Peyer's patch (tissue), 4 donors: ENCODE measurements around the gene DCC. TPM values are rescaled to one million over a fixed set of nuclear protein-coding genes. Genes with fewer than 3 reads are reported as not detected.

Source experiments
- DNase-seq, 3 donors: peaks; one replicate each; pipeline ENCODE4 v3.0.0-alpha.2; 2017 to 2019
- H3K27ac ChIP-seq, 4 donors: fragments of 200-600 bp; sonication (generic); one replicate each; pipeline ENCODE4 v1.5.1; 2016 to 2019
- H3K27me3 ChIP-seq, 2 donors: fragments of 200-600 bp; sonication (generic); one replicate each; pipeline ENCODE4 v1.5.1; 2019
- H3K36me3 ChIP-seq, 3 donors: fragments of 200-600 bp; sonication (generic); one replicate each; pipeline ENCODE4 v1.5.1; 2016 to 2019
- H3K4me1 ChIP-seq, 4 donors: fragments of 200-600 bp; sonication (generic); one replicate each; pipeline ENCODE4 v1.5.1; 2016 to 2019
- H3K4me3 ChIP-seq, 4 donors: fragments of 200-600 bp; sonication (generic); 1 replicate in 3 of 4; 2 replicates in 1 of 4; pipeline ENCODE4 v1.5.1; 2016 to 2019; ENCODE audit warnings: mild to moderate bottlenecking in 1 of 4
- H3K9me3 ChIP-seq, 4 donors: fragments of 200-600 bp; sonication (generic); one replicate each; pipeline ENCODE4 v1.5.1; 2016 to 2019; ENCODE audit warnings: mild to moderate bottlenecking in 1 of 4
- POLR2A ChIP-seq, 2 donors: fragments of 450-650 bp; IDR thresholded peaks; one replicate each; pipeline ENCODE4 v1.5.1; 2017; ENCODE audit warnings: antibody characterized with exemption in 2 of 2, mild to moderate bottlenecking in 2 of 2, moderate library complexity in 2 of 2
- total RNA-seq, 4 donors: library from RNA; depleted of rRNA; stranded (reverse); fragments of >200 nt; gene quantifications; one replicate each; pipeline ENCODE4 v1.1.0, GENCODE V29; 2016
- TF ChIP-seq, protein P1 (sequence below), 6 experiments: fragments of 450-650 bp in 4 of 6; fragments of 200-600 bp in 2 of 6; sonication (generic) in 1 of 6; IDR thresholded peaks; one replicate each; pipeline ENCODE4 v1.5.1; 2017 to 2019; ENCODE audit warnings: antibody characterized with exemption in 6 of 6, mild to moderate bottlenecking in 3 of 6, moderate library complexity in 1 of 6

The DCC gene
- total RNA-seq, 4 donors from 2014 or later: 0.13 TPM; not detected in 3

DNA sequence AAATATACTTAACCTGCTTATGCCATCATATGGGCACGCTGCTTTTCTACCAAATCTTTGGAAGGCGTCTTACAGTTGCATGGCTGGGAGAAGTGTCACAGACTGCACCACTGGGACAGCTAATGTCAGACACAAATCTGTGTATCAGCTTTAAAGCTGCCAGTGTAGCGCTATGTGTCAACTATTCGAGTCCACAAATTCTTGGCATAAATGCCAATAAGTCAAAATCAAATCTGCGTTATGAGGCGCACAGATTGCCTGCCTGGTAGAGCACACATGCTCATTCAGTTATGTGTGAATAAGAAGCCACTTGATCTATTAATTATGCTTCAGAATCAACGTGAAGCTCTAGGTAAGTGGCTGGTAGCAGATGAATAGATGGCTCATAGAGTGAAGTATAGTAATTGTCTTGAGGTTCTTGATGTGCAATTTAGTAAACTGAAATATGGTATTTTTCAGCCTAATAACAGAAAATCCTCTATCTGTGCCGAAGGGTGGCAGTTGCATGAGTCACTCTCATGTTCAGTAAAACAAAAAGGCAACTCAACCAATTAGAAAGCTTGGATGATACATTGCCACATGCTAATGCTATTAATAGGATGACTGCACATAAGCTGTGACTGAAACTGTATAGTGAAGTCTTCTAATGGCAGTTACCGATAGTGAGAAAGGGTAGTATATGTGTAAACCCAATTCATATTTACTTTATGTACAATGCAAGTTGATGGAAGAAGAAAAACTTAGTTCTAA, 52.0 kb downstream of the DCC start:
- H3K4me3 ChIP-seq: no peak overlapping the region
- DNase-seq: no peak
- TF ChIP-seq POLR2A (IDR thresholded peaks at IDR 0.05): no peak
- TF ChIP-seq, protein P1, sequence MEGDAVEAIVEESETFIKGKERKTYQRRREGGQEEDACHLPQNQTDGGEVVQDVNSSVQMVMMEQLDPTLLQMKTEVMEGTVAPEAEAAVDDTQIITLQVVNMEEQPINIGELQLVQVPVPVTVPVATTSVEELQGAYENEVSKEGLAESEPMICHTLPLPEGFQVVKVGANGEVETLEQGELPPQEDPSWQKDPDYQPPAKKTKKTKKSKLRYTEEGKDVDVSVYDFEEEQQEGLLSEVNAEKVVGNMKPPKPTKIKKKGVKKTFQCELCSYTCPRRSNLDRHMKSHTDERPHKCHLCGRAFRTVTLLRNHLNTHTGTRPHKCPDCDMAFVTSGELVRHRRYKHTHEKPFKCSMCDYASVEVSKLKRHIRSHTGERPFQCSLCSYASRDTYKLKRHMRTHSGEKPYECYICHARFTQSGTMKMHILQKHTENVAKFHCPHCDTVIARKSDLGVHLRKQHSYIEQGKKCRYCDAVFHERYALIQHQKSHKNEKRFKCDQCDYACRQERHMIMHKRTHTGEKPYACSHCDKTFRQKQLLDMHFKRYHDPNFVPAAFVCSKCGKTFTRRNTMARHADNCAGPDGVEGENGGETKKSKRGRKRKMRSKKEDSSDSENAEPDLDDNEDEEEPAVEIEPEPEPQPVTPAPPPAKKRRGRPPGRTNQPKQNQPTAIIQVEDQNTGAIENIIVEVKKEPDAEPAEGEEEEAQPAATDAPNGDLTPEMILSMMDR (IDR thresholded peaks at IDR 0.05): no peak
- no peaks in the 10 kb centered on the region for H3K36me3 ChIP-seq
- H3K4me1 ChIP-seq: no peaks in the 10 kb centered on the region
- no peak overlapping the region for H3K27ac ChIP-seq
- no peaks in the 10 kb centered on the region for H3K27me3 ChIP-seq
- no peaks in the 10 kb centered on the region for H3K9me3 ChIP-seq

DNA sequence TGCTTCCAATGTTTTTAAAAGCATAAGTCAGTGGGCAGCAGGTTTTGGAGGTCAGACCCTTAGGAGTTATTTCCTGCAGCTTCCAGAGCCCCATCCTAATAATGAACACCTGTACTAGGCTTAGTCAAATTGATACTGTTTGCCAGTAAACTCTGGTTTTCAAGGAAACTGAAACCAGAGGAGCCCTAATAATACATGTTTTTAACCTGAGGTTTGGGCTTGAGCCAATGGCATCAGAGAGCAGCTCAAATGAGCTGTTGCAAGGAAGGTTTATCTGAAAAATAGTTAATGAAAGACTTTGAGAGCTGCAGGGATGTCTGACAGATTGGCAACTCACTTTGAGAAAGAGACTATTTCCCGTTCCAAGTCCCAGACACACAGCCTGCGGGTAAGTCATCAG, 54.6 kb downstream of the DCC start:
- Histone ChIP-seq H3K36me3 (no peaks in the 10 kb centered on the region), H3K4me3 (no peak overlapping the region), H3K4me1 (no peaks in the 10 kb centered on the region), H3K27ac (no peak overlapping the region), H3K27me3 (no peaks in the 10 kb centered on the region), H3K9me3 (no peaks in the 10 kb centered on the region)
- no peak for TF ChIP-seq POLR2A (IDR thresholded peaks at IDR 0.05)
- no peak for DNase-seq

DNA sequence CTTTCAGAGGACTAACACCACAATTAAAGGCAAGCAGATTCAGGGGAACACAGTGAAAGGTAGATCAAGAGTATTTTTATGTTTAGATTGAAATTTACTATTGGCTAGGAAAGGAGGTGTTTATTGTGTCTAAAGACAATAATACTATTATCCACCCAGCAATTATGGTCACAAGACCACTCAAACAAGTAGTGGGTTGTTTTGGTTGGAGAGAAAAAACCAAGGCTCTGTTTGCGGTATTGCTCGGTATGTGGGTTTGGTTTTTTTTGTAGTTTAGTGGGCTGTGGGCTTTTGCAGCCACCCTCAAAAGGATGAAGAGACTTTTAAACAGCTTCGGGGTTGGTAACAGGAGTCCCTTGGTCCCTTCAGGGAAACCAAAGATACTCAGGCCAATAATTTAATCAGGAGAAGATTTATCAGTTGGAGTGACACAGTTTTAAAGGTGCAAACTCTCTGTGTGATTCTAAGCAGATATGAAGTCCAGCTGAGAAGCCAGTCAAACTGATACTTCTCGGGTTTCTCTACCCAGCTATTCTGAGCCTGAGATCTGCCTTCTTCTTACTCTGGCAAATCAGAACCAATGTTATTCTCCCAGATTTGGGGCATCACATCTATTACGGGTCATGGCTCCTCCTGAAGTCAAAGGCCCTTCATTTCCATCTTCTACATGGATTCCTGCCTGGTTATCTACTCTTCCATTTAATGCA, 55.3 kb downstream of the DCC start:
- H3K27me3 ChIP-seq: no peaks in the 10 kb centered on the region
- no peaks in the 10 kb centered on the region for H3K36me3 ChIP-seq
- no peak overlapping the region for H3K27ac ChIP-seq
- H3K9me3 ChIP-seq: no peaks in the 10 kb centered on the region
- no peak for TF ChIP-seq POLR2A (IDR thresholded peaks at IDR 0.05)
- TF ChIP-seq, protein P1 (IDR thresholded peaks at IDR 0.05): no peak
- DNase-seq: no peak
- no peaks in the 10 kb centered on the region for H3K4me1 ChIP-seq
- H3K4me3 ChIP-seq: no peak overlapping the region

DNA sequence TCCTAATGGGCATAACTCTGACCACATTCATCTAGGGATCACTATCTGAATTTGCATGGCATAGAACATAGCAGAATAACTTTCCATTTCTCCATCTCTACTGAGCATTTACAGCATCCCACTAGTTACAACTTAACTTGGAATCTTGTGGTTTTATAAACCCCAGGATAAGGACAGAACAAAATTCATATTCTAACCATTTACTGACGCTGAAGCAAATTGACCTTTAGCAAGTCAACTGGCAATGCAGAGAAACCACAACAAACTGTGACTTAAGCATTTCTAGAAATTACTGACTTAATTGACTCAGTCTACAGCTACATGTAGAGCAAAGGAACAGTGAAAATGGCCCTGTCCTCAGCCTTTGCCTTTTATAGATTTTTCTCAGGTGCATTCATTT, 61.2 kb downstream of the DCC start:
- no peaks in the 10 kb centered on the region for H3K27me3 ChIP-seq
- no peaks in the 10 kb centered on the region for H3K9me3 ChIP-seq
- no peak for DNase-seq
- H3K27ac ChIP-seq: no peak overlapping the region
- no peak for TF ChIP-seq POLR2A (IDR thresholded peaks at IDR 0.05)
- TF ChIP-seq, protein P1 (IDR thresholded peaks at IDR 0.05): no peak
- H3K36me3 ChIP-seq: no peaks in the 10 kb centered on the region
- no peaks in the 10 kb centered on the region for H3K4me1 ChIP-seq
- H3K4me3 ChIP-seq: no peak overlapping the region

DNA sequence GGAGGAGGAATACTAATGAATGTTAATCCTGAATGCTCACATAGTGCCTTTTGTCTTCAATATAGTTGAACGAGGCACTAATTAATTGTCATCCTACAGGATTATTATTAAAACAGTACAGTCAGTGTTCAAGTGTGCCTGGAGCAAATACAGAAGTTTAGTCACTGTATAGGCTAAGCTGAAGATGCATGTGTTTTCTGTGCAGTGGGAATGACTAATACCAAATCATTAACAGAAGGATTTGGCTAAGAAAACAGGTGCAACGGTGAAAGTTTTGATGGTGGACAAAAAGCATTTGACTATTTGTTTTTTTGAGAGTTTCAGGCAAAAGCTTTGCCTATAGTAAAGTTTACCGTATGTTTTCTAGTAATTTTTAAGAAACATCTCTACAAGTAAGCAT, 62.8 kb downstream of the DCC start:
- DNase-seq: no peak
- no peak overlapping the region for H3K4me3 ChIP-seq
- H3K4me1 ChIP-seq: no peaks in the 10 kb centered on the region
- H3K9me3 ChIP-seq: no peaks in the 10 kb centered on the region
- H3K27ac ChIP-seq: no peak overlapping the region
- H3K36me3 ChIP-seq: no peaks in the 10 kb centered on the region
- no peaks in the 10 kb centered on the region for H3K27me3 ChIP-seq
- TF ChIP-seq POLR2A (IDR thresholded peaks at IDR 0.05): no peak
- TF ChIP-seq, protein P1 (IDR thresholded peaks at IDR 0.05): no peak

DNA sequence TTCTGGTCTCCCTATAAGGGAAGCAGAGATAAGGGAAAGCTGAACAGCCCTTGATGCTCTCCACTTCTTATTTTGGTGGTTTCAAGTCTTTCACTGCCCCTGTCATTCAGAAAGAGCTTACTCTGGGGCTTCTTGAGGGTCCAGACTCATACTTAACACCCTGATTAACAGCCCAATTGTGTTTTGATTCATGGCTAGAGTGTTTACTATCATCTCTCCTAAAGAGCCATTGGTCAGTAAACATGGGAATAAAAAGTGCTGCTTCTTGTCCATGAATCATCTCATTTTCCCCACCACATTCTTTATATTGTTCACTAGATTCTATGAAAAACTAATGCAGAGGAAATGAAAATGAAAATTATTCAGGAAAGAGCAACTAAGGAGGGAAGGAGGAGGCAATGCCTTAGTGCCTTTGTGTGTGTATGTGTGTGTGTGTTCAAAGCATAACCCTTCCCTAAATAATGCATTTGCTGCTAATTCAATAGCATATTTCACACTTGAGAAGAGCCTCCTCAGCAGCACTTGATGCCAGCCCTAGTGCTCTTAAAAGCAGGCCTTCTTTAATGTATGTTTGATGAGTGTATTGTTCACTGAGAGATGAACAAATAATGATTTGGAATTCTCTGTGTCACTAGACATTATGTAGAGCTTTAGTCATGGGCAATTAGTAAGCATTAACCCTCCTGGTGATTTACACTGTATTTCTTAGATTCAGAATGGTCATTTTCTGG, 63.5 kb downstream of the DCC start:
- Histone ChIP-seq H3K4me3 (no peak overlapping the region), H3K9me3 (no peaks in the 10 kb centered on the region), H3K4me1 (no peaks in the 10 kb centered on the region), H3K27ac (no peak overlapping the region), H3K36me3 (no peaks in the 10 kb centered on the region), H3K27me3 (no peaks in the 10 kb centered on the region)
- TF ChIP-seq POLR2A (IDR thresholded peaks at IDR 0.05): no peak
- TF ChIP-seq, protein P1 (IDR thresholded peaks at IDR 0.05): no peak
- no peak for DNase-seq
